HEK293 (cell line): ENCODE measurements around the gene GADD45GIP1.

Experiments
- TCF7L2 ChIP-seq: IDR thresholded peaks from 2 replicates; pipeline ENCODE4 v1.6.1; 2011; ENCODE audit warnings: low read depth, mild to moderate bottlenecking, inconsistent platforms, low read length, moderate library complexity, borderline replicate concordance
- ZNF280C ChIP-seq: fragments of 450-650 bp; formaldehyde crosslinking; IDR thresholded peaks from 2 replicates; pipeline ENCODE4 v1.5.1; 2016; ENCODE audit warnings: missing biosample characterization, missing genetic modification characterization
- ZNF416 ChIP-seq: fragments of 450-650 bp; formaldehyde crosslinking; IDR thresholded peaks from 2 replicates; pipeline ENCODE4 v1.5.1; 2016; ENCODE audit warnings: missing biosample characterization, missing genetic modification characterization
- TF ChIP-seq, protein P1 (sequence below): fragments of 450-650 bp; formaldehyde crosslinking; IDR thresholded peaks from 2 replicates; pipeline ENCODE4 v1.5.1; 2016; ENCODE audit warnings: missing biosample characterization, missing genetic modification characterization

DNA sequence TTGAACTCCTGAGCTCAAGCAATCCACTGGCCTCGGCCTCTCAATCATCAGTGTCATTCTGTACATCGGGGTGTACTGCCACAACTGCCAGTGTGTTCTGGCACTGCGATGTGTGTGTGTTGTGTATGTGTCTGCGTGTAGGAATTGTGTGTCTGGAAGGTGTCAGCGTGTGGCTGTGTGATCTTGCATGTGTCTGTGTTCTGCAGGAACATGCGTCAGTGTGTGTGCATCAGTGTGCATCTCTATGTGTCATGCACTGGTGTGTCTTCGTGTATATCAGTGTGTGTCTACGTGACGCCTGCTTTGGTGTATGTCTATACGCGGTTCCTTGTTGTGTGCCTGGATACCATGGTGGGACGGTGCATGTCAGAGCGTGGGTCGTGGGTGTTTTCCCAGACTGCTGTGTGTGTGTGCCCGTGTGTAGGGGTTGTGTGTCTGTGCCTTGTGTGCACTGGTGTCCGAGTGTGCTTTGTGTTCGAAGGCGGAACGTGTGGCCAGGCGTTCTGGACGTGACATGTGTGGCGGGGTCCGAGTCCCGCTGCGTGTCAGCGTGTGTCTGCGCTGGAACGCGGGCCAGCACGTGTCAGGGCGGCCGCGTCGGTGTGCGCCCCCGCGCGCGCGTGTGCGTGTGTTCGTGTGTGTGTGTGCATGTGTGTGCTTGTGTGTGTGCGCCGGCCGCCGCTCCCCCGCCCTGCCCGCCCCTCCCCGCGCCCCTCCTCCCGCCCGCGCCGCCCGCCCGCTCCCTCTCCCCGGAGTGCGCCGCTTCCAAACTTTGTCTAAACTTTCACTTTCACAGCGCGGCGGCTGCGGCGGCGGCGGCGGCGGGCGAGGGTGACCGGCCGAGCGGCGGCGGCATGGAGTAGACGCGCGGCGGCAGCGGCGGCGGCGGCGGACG, 37.9 kb upstream of the GADD45GIP1 start, which contains the start of gene NFIX:
- TF ChIP-seq TCF7L2 (no peak), ZNF280C (tag by site-specific recombination) (peak; percentile 66; the same call in 1 of the 2 replicates), ZNF416 (no peak)
- TF ChIP-seq, protein P1, sequence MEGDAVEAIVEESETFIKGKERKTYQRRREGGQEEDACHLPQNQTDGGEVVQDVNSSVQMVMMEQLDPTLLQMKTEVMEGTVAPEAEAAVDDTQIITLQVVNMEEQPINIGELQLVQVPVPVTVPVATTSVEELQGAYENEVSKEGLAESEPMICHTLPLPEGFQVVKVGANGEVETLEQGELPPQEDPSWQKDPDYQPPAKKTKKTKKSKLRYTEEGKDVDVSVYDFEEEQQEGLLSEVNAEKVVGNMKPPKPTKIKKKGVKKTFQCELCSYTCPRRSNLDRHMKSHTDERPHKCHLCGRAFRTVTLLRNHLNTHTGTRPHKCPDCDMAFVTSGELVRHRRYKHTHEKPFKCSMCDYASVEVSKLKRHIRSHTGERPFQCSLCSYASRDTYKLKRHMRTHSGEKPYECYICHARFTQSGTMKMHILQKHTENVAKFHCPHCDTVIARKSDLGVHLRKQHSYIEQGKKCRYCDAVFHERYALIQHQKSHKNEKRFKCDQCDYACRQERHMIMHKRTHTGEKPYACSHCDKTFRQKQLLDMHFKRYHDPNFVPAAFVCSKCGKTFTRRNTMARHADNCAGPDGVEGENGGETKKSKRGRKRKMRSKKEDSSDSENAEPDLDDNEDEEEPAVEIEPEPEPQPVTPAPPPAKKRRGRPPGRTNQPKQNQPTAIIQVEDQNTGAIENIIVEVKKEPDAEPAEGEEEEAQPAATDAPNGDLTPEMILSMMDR = peak; percentile 44; the same call in 1 of the 2 replicates
